HepG2 (cell line): Measurements from ENCODE around the gene LTC4S. TPM values are rescaled to one million over a fixed set of nuclear protein-coding genes. Genes with fewer than 3 reads are reported as not detected.

Source experiments
- DMAP1 ChIP-seq: IDR thresholded peaks from 2 replicates; pipeline ENCODE4 v1.6.1; 2016
- DPF2 ChIP-seq: sonication (generic); formaldehyde crosslinking; IDR thresholded peaks from 2 replicates; pipeline ENCODE4 v1.4.0; 2020; ENCODE audit warnings: mild to moderate bottlenecking, low read depth, missing genetic modification reagents, borderline replicate concordance
- GABPB1 ChIP-seq: IDR thresholded peaks from 2 replicates; pipeline ENCODE4 v1.6.1; 2016; ENCODE audit warnings: mild to moderate bottlenecking, missing genetic modification reagents, moderate library complexity, missing compliant biosample characterization
- MBNL3 ChIP-seq: fragments of 250-450 bp; sonication (Bioruptor Pico); conservative IDR thresholded peaks from 2 replicates; pipeline ENCODE4 v1.8.0; 2022; ENCODE audit warnings: mild to moderate bottlenecking, inconsistent platforms
- PITX1 ChIP-seq: sonication (generic); formaldehyde crosslinking; IDR thresholded peaks from 2 replicates; pipeline ENCODE4 v1.5.1; 2020; ENCODE audit warnings: mild to moderate bottlenecking, missing genetic modification reagents
- RAD21 ChIP-seq: fragments of 450-650 bp; formaldehyde crosslinking; IDR thresholded peaks from 2 replicates; pipeline ENCODE4 v1.5.0; 2020; ENCODE audit warnings: mild to moderate bottlenecking
- RXRB ChIP-seq: IDR thresholded peaks from 2 replicates; pipeline ENCODE4 v1.6.1; 2016; ENCODE audit warnings: borderline replicate concordance, missing genetic modification reagents, missing compliant biosample characterization
- SP140L ChIP-seq: sonication (generic); formaldehyde crosslinking; IDR thresholded peaks from 2 replicates; pipeline ENCODE4 v1.4.0; 2020; ENCODE audit warnings: missing genetic modification reagents, borderline replicate concordance
- WIZ ChIP-seq: sonication (generic); formaldehyde crosslinking; IDR thresholded peaks from 2 replicates; pipeline ENCODE4 v1.5.1; 2020; ENCODE audit warnings: mild to moderate bottlenecking, missing genetic modification reagents
- YEATS2 ChIP-seq: sonication (generic); formaldehyde crosslinking; IDR thresholded peaks from 2 replicates; pipeline ENCODE4 v1.4.0; 2020; ENCODE audit warnings: missing genetic modification reagents, borderline replicate concordance
- ZEB1 ChIP-seq: IDR thresholded peaks from 2 replicates; pipeline ENCODE4 v1.6.1; 2012; ENCODE audit warnings: mild to moderate bottlenecking, low read depth, inconsistent platforms; ENCODE audit not compliant: insufficient replicate concordance
- ZFP62 ChIP-seq: sonication (generic); formaldehyde crosslinking; IDR thresholded peaks from 2 replicates; pipeline ENCODE4 v1.4.0; 2020; ENCODE audit warnings: missing genetic modification reagents
- ZKSCAN8 ChIP-seq: IDR thresholded peaks from 2 replicates; pipeline ENCODE4 v1.6.1; 2016; ENCODE audit warnings: borderline replicate concordance, missing genetic modification reagents, missing compliant biosample characterization
- ZNF225 ChIP-seq: sonication (generic); formaldehyde crosslinking; IDR thresholded peaks from 2 replicates; pipeline ENCODE4 v1.4.0; 2020; ENCODE audit warnings: mild to moderate bottlenecking, missing genetic modification reagents
- polyA plus RNA-seq, 8 experiments: library from polyadenylated mRNA; depleted of rRNA in 3 of 8; stranded (reverse) in 7 of 8; unstranded in 1 of 8; fragments of >200 nt; fragmentation: Illumina TruSeq in 4 of 8; extraction: Trizol in 4 of 8; gene quantifications; 2 replicates each; pipeline versions ENCODE4 v1.2.1 to v1.2.3, GENCODE V29; 2011 to 2016; ENCODE audit warnings: low read depth in 4 of 8, missing spikeins in 1 of 8, mixed read lengths in 1 of 8; ENCODE audit not compliant: insufficient read depth in 1 of 8
- total RNA-seq, 5 experiments: library from RNA; depleted of rRNA; stranded (reverse); fragments of >200 nt; fragmentation: Illumina TruSeq; extraction: Trizol; gene quantifications; 2 replicates each; pipeline ENCODE4 v1.2.3, GENCODE V29; 2016; ENCODE audit warnings: low read depth in 1 of 5
- TF ChIP-seq, protein P1 (sequence below): sonication (generic); formaldehyde crosslinking; IDR thresholded peaks from 2 replicates; pipeline ENCODE4 v1.9.0; 2021; ENCODE audit warnings: mild to moderate bottlenecking, missing genetic modification reagents
- TF ChIP-seq, protein P2 (sequence below): sonication (generic); formaldehyde crosslinking; IDR thresholded peaks from 2 replicates; pipeline ENCODE4 v1.4.0; 2020; ENCODE audit warnings: mild to moderate bottlenecking, missing genetic modification reagents

Gene LTC4S
- total and polyA plus RNA-seq, 2 of the 13 experiments (the other 11 are each of a cell fraction or from before 2014, with no cell fraction given): 0.35 TPM; not detected in 1

DNA sequence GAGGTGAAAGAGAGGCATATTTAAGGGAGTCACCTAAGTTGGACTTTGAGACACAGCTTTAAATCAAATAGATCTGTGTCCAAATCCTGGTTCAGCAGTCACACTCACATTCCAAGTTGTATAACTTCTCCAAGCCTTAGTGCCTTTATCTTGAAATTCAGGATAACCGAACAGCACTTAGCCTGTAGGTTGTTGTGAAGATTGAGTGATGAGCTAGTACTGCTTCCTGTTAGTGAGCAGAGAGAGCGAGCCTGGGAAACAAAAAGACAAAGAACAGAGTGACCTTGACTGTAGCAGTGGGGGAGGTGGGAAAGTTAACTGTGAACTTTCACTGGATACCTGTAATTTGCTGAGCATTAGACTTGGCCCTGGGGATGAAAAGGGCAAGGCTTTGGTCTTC lies 38.8 kb upstream of the LTC4S start (continued):
- no peak for TF ChIP-seq YEATS2 (CRISPR knock-in tag)
- TF ChIP-seq DMAP1 (CRISPR knock-in tag): no peak
- no peak for TF ChIP-seq SP140L (CRISPR knock-in tag)
- TF ChIP-seq ZKSCAN8 (CRISPR knock-in tag): no peak
- peak; percentile 74 for TF ChIP-seq RXRB
- TF ChIP-seq ZNF225 (CRISPR knock-in tag): no peak
- TF ChIP-seq DPF2: no peak
- TF ChIP-seq, protein P1, sequence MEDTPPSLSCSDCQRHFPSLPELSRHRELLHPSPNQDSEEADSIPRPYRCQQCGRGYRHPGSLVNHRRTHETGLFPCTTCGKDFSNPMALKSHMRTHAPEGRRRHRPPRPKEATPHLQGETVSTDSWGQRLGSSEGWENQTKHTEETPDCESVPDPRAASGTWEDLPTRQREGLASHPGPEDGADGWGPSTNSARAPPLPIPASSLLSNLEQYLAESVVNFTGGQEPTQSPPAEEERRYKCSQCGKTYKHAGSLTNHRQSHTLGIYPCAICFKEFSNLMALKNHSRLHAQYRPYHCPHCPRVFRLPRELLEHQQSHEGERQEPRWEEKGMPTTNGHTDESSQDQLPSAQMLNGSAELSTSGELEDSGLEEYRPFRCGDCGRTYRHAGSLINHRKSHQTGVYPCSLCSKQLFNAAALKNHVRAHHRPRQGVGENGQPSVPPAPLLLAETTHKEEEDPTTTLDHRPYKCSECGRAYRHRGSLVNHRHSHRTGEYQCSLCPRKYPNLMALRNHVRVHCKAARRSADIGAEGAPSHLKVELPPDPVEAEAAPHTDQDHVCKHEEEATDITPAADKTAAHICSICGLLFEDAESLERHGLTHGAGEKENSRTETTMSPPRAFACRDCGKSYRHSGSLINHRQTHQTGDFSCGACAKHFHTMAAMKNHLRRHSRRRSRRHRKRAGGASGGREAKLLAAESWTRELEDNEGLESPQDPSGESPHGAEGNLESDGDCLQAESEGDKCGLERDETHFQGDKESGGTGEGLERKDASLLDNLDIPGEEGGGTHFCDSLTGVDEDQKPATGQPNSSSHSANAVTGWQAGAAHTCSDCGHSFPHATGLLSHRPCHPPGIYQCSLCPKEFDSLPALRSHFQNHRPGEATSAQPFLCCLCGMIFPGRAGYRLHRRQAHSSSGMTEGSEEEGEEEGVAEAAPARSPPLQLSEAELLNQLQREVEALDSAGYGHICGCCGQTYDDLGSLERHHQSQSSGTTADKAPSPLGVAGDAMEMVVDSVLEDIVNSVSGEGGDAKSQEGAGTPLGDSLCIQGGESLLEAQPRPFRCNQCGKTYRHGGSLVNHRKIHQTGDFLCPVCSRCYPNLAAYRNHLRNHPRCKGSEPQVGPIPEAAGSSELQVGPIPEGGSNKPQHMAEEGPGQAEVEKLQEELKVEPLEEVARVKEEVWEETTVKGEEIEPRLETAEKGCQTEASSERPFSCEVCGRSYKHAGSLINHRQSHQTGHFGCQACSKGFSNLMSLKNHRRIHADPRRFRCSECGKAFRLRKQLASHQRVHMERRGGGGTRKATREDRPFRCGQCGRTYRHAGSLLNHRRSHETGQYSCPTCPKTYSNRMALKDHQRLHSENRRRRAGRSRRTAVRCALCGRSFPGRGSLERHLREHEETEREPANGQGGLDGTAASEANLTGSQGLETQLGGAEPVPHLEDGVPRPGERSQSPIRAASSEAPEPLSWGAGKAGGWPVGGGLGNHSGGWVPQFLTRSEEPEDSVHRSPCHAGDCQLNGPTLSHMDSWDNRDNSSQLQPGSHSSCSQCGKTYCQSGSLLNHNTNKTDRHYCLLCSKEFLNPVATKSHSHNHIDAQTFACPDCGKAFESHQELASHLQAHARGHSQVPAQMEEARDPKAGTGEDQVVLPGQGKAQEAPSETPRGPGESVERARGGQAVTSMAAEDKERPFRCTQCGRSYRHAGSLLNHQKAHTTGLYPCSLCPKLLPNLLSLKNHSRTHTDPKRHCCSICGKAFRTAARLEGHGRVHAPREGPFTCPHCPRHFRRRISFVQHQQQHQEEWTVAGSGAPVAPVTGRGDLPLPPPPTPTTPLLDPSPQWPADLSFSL (CRISPR knock-in tag): no peak
- no peak; the same call in 1 of the 2 replicates for TF ChIP-seq GABPB1
- no peak for TF ChIP-seq ZFP62
- no peak for TF ChIP-seq MBNL3 (CRISPR knock-in tag)
- peak; percentile 79 for TF ChIP-seq ZEB1
- TF ChIP-seq WIZ (CRISPR knock-in tag): no peak
- no peak for TF ChIP-seq RAD21 (CRISPR knock-in tag)
- TF ChIP-seq PITX1 (CRISPR knock-in tag): no peak
- TF ChIP-seq, protein P2, sequence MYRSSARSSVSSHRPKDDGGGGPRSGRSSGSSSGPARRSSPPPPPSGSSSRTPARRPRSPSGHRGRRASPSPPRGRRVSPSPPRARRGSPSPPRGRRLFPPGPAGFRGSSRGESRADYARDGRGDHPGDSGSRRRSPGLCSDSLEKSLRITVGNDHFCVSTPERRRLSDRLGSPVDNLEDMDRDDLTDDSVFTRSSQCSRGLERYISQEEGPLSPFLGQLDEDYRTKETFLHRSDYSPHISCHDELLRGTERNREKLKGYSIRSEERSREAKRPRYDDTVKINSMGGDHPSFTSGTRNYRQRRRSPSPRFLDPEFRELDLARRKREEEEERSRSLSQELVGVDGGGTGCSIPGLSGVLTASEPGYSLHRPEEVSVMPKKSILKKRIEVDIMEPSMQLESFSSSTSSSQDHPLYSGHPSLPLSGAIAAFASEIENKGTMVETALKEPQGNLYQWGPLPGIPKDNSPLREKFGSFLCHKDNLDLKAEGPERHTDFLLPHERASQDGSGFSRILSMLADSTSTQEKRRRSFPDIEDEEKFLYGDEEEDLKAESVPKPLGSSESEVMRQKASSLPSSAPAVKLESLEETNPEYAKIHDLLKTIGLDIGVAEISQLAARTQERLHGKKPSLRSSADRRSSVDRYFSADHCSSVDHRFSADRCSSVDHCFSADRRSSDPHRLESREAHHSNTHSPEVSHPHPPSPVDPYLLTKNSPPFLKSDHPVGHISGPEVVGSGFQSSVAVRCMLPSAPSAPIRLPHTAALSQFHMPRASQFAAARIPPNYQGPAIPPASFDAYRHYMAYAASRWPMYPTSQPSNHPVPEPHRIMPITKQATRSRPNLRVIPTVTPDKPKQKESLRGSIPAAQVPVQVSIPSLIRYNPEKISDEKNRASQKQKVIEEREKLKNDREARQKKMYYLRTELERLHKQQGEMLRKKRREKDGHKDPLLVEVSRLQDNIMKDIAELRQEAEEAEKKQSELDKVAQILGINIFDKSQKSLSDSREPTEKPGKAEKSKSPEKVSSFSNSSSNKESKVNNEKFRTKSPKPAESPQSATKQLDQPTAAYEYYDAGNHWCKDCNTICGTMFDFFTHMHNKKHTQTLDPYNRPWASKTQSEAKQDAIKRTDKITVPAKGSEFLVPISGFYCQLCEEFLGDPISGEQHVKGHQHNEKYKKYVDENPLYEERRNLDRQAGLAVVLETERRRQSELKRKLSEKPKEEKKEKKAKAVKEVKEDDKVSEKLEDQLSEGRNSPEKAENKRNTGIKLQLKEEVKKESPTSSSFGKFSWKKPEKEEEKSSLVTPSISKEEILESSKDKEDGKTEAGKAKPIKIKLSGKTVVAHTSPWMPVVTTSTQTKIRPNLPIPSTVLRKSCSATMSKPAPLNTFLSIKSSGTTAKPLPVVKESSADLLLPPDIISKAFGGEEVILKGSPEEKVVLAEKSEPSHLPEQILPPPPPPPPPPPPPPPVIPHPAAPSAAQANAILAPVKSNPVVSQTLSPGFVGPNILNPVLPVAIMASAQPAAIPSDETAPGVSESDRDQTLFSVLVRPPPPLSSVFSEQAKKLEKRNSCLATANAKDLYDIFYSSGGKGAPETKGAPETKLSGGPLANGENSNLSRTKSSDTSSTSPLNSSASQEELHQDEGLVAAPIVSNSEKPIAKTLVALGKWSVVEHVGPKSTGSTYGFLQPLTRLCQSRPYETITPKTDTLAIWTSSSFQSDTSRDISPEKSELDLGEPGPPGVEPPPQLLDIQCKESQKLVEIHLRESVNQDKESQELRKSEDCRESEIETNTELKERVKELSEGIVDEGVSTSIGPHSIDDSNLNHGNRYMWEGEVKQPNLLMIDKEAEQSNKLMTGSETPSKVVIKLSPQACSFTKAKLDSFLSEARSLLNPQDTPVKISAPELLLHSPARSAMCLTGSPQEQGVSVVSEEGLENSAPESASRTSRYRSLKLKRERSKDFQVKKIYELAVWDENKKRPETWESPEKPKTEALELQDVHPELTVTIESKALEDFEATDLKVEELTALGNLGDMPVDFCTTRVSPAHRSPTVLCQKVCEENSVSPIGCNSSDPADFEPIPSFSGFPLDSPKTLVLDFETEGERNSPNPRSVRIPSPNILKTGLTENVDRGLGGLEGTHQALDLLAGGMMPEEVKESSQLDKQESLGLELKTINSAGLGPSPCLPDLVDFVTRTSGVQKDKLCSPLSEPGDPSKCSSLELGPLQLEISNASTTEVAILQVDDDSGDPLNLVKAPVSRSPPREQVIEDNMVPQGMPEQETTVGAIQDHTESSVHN: no peak
